Measurements from ENCODE around the gene GET3.

GRCh38 chr19:12786952-12787351, 49.7 kb downstream of the GET3 start:
- TF ChIP-seq CTCF (IDR thresholded peaks at IDR 0.05 in 4 of 5, conservative IDR thresholded peaks at IDR 0.05 in 1 of 5), result no peak
- no peak for TF ChIP-seq POLR2A (IDR thresholded peaks at IDR 0.05)
